ENCODE measurements around the gene M6PR. TPM values are rescaled to one million over a fixed set of nuclear protein-coding genes. Genes with fewer than 3 reads are reported as not detected.

Gene M6PR
- total RNA-seq (100 to 1,000 TPM; 146 to 217 (median 192) TPM), polyA plus RNA-seq (10 to 100 TPM; 75.2 to 92.1 (median 78.5) TPM)
- long read RNA-seq, donor 1, transcript M6PR-201 (7 exons, 2,756 nt): major isoform, 33 of 46 reads
- long read RNA-seq, donor 1, partial matches to known transcripts: 11 of 46 reads
- long read RNA-seq, donor 1, other reads (novel, unspliced or antisense): 0 of 46 reads
- long read RNA-seq, donor 2, transcript M6PR-201 (7 exons, 2,756 nt): major isoform, 25 of 43 reads
- long read RNA-seq, donor 2, partial matches to known transcripts: 10 of 43 reads
- long read RNA-seq, donor 2, other reads (novel, unspliced or antisense): 5 of 43 reads

DNA sequence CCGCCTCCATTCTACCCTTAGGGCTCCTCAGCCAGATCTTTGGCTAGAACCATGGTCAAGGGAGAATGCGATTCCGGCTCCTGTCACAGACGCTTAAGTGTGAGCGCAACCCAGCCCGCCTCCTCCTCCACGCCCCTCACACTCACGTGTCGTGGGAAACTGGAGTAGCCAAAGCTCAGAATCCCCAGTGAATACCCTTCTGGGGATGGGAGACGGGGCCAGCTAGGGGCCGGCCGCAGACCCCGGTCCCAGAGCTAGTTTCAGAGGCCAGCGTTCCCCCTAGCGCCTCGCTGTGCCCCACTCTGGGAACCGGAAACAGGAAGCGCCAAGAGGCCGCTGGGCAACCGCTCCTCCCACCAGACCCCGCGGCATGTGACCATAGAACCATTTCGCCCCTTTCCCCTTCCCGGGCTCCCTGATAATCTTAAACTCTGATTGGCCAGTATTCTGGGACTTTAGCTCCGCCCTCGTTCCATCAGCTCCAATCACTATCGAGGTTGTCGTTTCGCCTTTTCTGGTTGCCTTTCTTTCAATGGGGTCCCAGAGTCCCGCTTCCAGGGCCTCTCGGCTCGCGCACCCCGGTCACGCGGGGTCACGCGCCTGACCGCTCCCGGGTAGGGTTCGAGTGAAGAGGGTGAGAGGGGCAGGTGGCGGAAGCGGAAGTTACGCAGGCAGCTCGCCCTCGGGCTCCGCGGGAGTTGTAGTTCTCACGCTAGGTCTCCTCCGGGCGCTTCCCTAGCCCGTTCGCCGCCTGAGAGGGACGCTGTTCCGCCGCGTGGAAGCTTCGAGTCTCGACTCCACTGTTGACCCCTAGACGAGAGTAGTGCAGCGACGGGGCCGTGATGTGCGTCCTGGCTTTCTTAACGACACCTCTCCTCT is at the start of gene M6PR:
Gene M6PR, minus strand, starts transcription at position 304 of the 879 bp plus-strand sequence. CDS start 3,241 bp downstream, outside the sequence.
- Histone ChIP-seq H3K27ac (peak within 1 kb of the TSS; percentile 96 to 98 (median 97)), H3K9me3 (peaks cover 0 to 11% (median 4%) of the 10 kb centered on the region in 8 donors), H3K4me1 (peaks cover 18 to 78% (median 39%) of the 10 kb centered on the region in 6 donors), H3K36me3 (peaks cover 0 to 29% (median 17%) of the 10 kb centered on the region in 6 donors), H3K4me3 (peak within 1 kb of the TSS; percentile 60 to 95 (median 88)), H3K27me3 (replicated peaks in 1 of 7) (no peaks in the 10 kb centered on the region)
- intact Hi-C loops (cut with DNase I; ENCODE audit: low total_unique reads): loop anchor here (5.0 kb wide), 1 partner anchor 88 kb away; no protein-coding TSS in a partner anchor
- TF ChIP-seq POLR2AphosphoS5 (IDR thresholded peaks at IDR 0.05) (peak; percentile 91 to 93 (median 92)), POLR2A (IDR thresholded peaks at IDR 0.05) (peak in 1 of 3 donors; percentile 78)
- TF ChIP-seq, protein P1, sequence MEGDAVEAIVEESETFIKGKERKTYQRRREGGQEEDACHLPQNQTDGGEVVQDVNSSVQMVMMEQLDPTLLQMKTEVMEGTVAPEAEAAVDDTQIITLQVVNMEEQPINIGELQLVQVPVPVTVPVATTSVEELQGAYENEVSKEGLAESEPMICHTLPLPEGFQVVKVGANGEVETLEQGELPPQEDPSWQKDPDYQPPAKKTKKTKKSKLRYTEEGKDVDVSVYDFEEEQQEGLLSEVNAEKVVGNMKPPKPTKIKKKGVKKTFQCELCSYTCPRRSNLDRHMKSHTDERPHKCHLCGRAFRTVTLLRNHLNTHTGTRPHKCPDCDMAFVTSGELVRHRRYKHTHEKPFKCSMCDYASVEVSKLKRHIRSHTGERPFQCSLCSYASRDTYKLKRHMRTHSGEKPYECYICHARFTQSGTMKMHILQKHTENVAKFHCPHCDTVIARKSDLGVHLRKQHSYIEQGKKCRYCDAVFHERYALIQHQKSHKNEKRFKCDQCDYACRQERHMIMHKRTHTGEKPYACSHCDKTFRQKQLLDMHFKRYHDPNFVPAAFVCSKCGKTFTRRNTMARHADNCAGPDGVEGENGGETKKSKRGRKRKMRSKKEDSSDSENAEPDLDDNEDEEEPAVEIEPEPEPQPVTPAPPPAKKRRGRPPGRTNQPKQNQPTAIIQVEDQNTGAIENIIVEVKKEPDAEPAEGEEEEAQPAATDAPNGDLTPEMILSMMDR (IDR thresholded peaks at IDR 0.05 in 8 of 11, conservative IDR thresholded peaks at IDR 0.05 in 3 of 11): peak; percentile 27 to 73 (median 56)
- DNase-seq: peak; percentile 98
- 0 to 1% (median 0%) methylated on average over 59 to 66 of the region's 66 CpGs for WGBS, 5 donors

DNA sequence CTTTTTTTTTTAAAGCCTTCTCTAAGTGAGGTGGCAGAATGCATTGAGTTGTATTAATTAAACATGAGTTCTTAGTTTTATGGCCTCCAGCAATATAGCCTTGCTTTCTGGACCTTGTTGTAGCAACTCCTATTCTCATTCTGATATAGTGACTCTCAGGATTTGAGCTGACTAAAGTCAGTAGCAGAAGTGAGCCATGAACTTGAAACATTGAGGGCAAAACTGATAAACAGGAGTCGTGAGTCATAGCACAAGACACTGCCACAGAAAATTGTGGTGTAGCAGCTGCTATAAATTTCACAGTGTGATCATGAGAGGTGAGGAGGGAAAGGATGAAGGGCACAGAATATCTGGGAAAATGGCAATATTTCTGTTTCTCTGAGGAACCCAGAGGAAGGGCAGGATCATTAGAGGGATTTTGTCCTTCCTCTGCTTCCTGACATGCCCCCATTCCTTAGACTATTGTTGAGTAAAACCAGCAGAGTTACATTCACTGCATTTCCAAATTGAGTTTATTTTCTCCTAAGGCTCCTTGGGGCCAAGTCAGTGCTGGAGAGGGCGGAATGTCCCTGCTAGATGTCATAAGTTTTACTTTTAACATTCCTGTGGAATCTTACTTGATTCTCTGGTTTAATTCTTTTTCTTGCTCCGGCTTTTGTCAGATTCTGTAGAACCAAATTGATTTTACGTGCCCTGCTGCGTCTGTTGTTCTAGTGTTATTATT is 47.4 kb upstream of the M6PR start:
- peak in 1 of 3 donors; percentile 30 for TF ChIP-seq POLR2AphosphoS5 (IDR thresholded peaks at IDR 0.05)
- no peak for TF ChIP-seq POLR2A (IDR thresholded peaks at IDR 0.05)

DNA sequence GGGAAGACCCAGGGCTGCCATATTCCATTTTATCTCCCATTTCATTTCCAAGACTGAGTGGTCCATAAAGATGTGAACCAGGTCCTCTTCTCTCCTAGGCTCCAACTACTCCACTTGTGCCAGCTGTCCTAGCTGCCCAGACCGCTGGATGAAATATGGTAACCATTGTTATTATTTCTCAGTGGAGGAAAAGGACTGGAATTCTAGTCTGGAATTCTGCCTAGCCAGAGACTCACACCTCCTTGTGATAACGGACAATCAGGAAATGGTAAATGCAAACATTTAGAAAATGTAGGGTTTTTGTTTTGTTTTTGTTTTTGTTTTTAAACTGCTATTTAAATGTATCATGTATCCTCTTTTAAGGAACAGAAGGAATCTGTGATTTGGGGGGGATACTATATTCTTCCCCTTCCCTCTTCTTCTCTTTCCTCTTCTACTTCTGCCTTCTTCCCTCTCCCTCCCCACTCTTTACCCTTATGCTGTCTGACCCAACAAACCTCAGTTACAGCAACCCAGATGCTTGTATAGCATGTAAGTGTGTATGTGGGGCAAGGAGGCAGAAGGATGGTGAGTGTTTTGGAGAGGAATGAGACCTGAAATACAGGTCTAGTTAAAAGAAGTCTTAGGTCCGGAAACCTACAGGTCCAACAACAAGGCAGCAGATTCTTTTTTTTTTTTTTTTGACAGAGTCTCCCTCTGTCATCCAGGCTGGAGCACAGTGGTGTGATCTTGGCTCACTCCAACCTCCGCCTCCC is 45.8 kb upstream of the M6PR start:
- Histone ChIP-seq H3K27ac (peak overlapping the region in 4 of 8 donors; percentile 22 to 78 (median 61)), H3K27me3 (replicated peaks in 1 of 7) (no peaks in the 10 kb centered on the region), H3K36me3 (no peaks in the 10 kb centered on the region), H3K4me1 (peaks cover 0 to 55% (median 13%) of the 10 kb centered on the region in 6 donors), H3K9me3 (no peaks in the 10 kb centered on the region), H3K4me3 (peak overlapping the region in 2 of 8 donors; percentile 23 to 61)
- intact Hi-C loops (cut with DNase I; ENCODE audit: low total_unique reads): no loop called here
- TF ChIP-seq, protein P1 (IDR thresholded peaks at IDR 0.05 in 8 of 11, conservative IDR thresholded peaks at IDR 0.05 in 3 of 11): no peak
- TF ChIP-seq POLR2AphosphoS5 (IDR thresholded peaks at IDR 0.05): no peak
- TF ChIP-seq POLR2A (IDR thresholded peaks at IDR 0.05): no peak
- 84 to 90% (median 88%) methylated on average over 4 of the region's 4 CpGs for WGBS, 5 donors
- DNase-seq: no peak

More for the DNA sequence above, 47.4 kb upstream of the M6PR start:
- 67 to 81% (median 77%) methylated on average over 5 of the region's 5 CpGs for WGBS, 5 donors
- Histone ChIP-seq H3K4me1 (peaks cover 0 to 58% (median 17%) of the 10 kb centered on the region in 6 donors), H3K27me3 (replicated peaks in 1 of 7) (no peaks in the 10 kb centered on the region), H3K27ac (peak overlapping the region in 7 of 8 donors; percentile 6 to 78 (median 60)), H3K9me3 (no peaks in the 10 kb centered on the region), H3K4me3 (peak overlapping the region in 1 of 8 donors; percentile 18), H3K36me3 (no peaks in the 10 kb centered on the region)
- intact Hi-C loops (cut with DNase I; ENCODE audit: low total_unique reads): no loop called here
- DNase-seq: no peak
